Tibial nerve (tissue), 4 donors: ENCODE data around the gene MSI2.

ENCODE experiments used
- EP300 ChIP-seq, 2 donors: sonication (generic); formaldehyde crosslinking; IDR thresholded peaks; one replicate each; pipeline ENCODE4 v1.6.1; 2017; ENCODE audit warnings: antibody characterized with exemption in 2 of 2, mild to moderate bottlenecking in 1 of 2
- POLR2A ChIP-seq, 2 donors: fragments of 450-650 bp; IDR thresholded peaks; one replicate each; pipeline ENCODE4 v1.6.1; 2017; ENCODE audit warnings: antibody characterized with exemption in 2 of 2, mild to moderate bottlenecking in 2 of 2, moderate library complexity in 2 of 2
- TF ChIP-seq, protein P1 (sequence below), 5 experiments: fragments of 200-600 bp in 3 of 5; fragments of 450-650 bp in 2 of 5; sonication (generic) in 3 of 5; IDR thresholded peaks; one replicate each; pipeline ENCODE4 v1.5.1; 2016 to 2019; ENCODE audit warnings: antibody characterized with exemption in 5 of 5, mild to moderate bottlenecking in 3 of 5, moderate library complexity in 2 of 5

DNA sequence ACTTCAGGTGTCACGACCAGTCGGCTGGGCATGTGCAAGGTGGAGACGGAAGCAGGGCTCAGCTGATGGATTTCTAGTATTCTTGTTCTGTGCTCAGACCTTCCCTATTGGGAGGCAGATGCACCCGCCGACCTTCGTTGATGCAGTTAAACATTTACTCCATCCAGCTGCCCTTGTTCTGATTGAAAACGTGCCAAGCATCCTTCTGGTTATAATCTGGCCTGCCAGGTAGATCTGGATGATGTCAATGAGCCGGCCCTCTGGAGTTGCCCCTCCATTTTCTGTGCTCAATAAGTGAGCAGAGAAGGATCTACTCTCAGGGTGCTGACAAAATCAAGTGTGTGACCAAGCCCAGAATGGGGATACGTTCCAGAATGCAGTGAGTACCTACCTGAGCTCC, 450.4 kb downstream of the MSI2 start:
- TF ChIP-seq, protein P1, sequence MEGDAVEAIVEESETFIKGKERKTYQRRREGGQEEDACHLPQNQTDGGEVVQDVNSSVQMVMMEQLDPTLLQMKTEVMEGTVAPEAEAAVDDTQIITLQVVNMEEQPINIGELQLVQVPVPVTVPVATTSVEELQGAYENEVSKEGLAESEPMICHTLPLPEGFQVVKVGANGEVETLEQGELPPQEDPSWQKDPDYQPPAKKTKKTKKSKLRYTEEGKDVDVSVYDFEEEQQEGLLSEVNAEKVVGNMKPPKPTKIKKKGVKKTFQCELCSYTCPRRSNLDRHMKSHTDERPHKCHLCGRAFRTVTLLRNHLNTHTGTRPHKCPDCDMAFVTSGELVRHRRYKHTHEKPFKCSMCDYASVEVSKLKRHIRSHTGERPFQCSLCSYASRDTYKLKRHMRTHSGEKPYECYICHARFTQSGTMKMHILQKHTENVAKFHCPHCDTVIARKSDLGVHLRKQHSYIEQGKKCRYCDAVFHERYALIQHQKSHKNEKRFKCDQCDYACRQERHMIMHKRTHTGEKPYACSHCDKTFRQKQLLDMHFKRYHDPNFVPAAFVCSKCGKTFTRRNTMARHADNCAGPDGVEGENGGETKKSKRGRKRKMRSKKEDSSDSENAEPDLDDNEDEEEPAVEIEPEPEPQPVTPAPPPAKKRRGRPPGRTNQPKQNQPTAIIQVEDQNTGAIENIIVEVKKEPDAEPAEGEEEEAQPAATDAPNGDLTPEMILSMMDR (IDR thresholded peaks at IDR 0.05): no peak
- TF ChIP-seq POLR2A (IDR thresholded peaks at IDR 0.05) (no peak), EP300 (IDR thresholded peaks at IDR 0.05) (no peak)
